Caco-2 (cell line): Measurements from ENCODE around the gene ERI2. TPM values are rescaled to one million over a fixed set of nuclear protein-coding genes. Genes with fewer than 3 reads are reported as not detected.

ENCODE experiments used
- BruUV-seq: library from RNA; stranded (reverse); fragments of 400-500 nt; replicated peaks from 2 replicates; lab custom pipeline; 2021; lab: Mats Ljungman, UMichigan
- CTCF ChIA-PET: fragments of 300-600 bp; sonication (Branson Sonifier 250); formaldehyde crosslinking; loops from one replicate; lab custom pipeline; 2022; ENCODE audit warnings: antibody characterized with exemption; lab: Charles Lee
- POLR2A ChIA-PET: fragments of 300-600 bp; sonication (Branson Sonifier 250); formaldehyde crosslinking; loops from one replicate; lab custom pipeline; 2022; ENCODE audit warnings: antibody characterized with exemption; lab: Charles Lee
- DNase-seq, 2 experiments: peaks; one replicate each; pipeline versions ENCODE4 v3.0.0 to v3.0.0-alpha.2; 2020 to 2022
- H3K27me3 ChIP-seq: replicated peaks from 2 replicates; pipeline ENCODE4 v1.6.0; 2011; ENCODE audit warnings: low read length; ENCODE audit not compliant: control insufficient read depth, insufficient read depth
- H3K36me3 ChIP-seq: 2 replicates; pipeline ENCODE4 v1.5.1; 2011; ENCODE audit warnings: low read length; ENCODE audit not compliant: control insufficient read depth, insufficient read depth
- H3K4me1 ChIP-seq: fragments of 250-450 bp; sonication (Bioruptor Pico); 2 replicates; pipeline ENCODE4 v1.5.1; 2020; ENCODE audit warnings: mild to moderate bottlenecking
- H3K4me3 ChIP-seq: 2 replicates; pipeline ENCODE4 v1.5.1; 2011; ENCODE audit warnings: low read depth, mild to moderate bottlenecking, control low read depth, low read length
- H3K9me3 ChIP-seq: fragments of 250-450 bp; sonication (Bioruptor Pico); 2 replicates; pipeline ENCODE4 v1.5.1; 2020; ENCODE audit warnings: mild to moderate bottlenecking, moderate library complexity
- H3K27ac Mint-ChIP-seq: one replicate; pipeline ENCODE4 v1.8.0; 2022; ENCODE audit warnings: mixed read lengths; ENCODE audit not compliant: unreplicated experiment
- H3K27me3 Mint-ChIP-seq: one replicate; pipeline ENCODE4 v1.8.0; 2022; ENCODE audit warnings: mixed read lengths; ENCODE audit not compliant: insufficient read depth, unreplicated experiment
- H3K36me3 Mint-ChIP-seq: one replicate; pipeline ENCODE4 v1.8.0; 2022; ENCODE audit warnings: mild to moderate bottlenecking, mixed read lengths; ENCODE audit not compliant: insufficient read depth, unreplicated experiment
- H3K4me1 Mint-ChIP-seq: one replicate; pipeline ENCODE4 v1.8.0; 2022; ENCODE audit warnings: low read depth, mixed read lengths; ENCODE audit not compliant: unreplicated experiment
- H3K4me3 Mint-ChIP-seq: one replicate; pipeline ENCODE4 v1.8.0; 2022; ENCODE audit warnings: mild to moderate bottlenecking, moderate library complexity, mixed read lengths; ENCODE audit not compliant: unreplicated experiment
- H3K9me3 Mint-ChIP-seq: one replicate; pipeline ENCODE4 v1.8.0; 2022; ENCODE audit warnings: mixed read lengths; ENCODE audit not compliant: unreplicated experiment
- intact Hi-C: fragments of 100-400 bp; cut with micrococcal nuclease; formaldehyde crosslinking; loops from one replicate; pipeline ENCODE4 v1.10.0; 2022; ENCODE audit not compliant: unreplicated experiment
- total RNA-seq: library from RNA; stranded (reverse); gene quantifications from 2 replicates; pipeline ENCODE4 v1.2.3, GENCODE V29; 2022
- TF ChIP-seq, protein P1 (sequence below), 2 experiments: fragments of 200-600 bp in 1 of 2; IDR thresholded peaks; 1 replicate in 1 of 2; 2 replicates in 1 of 2; pipeline versions ENCODE4 v1.5.1 to v1.8.0; 2011 to 2022; ENCODE audit warnings: antibody characterized with exemption in 1 of 2, control low read depth in 1 of 2, inconsistent platforms in 1 of 2, low read depth in 1 of 2, low read length in 1 of 2, mild to moderate bottlenecking in 1 of 2, moderate library complexity in 1 of 2; ENCODE audit not compliant: insufficient read depth in 1 of 2, severe bottlenecking in 1 of 2, unreplicated experiment in 1 of 2

ERI2 gene
- total RNA-seq, 1 experiment from 2014 or later: 24.6 TPM

DNA sequence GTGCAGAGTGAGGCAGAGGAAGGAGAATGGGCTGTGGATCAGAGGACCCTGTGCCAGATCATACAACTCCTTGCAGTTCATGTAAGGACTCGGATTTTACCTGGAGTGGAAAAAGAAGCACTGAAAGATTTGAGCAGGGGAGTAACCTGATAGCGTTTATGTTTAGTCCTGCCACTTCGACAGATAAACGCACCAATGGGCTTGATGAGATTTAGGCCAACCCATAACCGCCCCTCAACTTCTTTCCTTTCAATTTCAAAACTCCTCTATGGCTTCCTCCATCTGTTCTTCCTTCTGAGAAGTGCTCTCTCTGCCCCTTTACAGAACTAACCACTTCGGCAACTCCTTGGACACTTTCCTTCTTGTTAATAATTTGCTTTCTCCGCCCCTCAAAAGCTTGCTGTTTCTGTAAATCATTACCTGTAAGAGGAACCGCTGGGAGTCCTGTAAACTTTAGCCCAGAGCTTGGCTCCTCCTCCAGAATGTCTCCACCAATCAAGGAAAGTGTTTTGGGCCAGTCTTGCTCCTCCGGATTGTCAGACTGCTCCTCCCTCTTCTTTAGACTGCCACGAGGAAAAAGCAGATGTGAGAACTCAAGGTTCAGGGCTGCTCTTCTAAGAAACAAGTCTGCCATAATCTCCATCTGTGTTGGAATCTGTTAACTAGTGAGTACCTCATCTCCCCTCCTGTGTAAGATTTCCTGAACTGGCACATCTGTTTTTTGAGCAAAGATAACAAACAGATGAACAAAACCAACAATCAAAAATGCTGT is 42.6 kb downstream of the ERI2 start, which contains the start of gene ACSM3:
TSS of gene ACSM3 (plus strand) at position 554 of the 772 bp plus-strand sequence. CDS start 6,021 bp downstream, outside the sequence.
- POLR2A ChIA-PET: interaction anchor here (0.6 to 1.4 kb wide), 2 partner anchors 43 to 1180 kb away, joined by 4 to 5 read pairs; partner anchors contain the start of genes ERI2 and REXO5
- DNase-seq: peak; percentile 89 to 93
- CTCF ChIA-PET: interaction anchor here (0.6 to 1.4 kb wide), 5 partner anchors 10 to 210 kb away, joined by 3 to 6 read pairs (median 4); partner anchors contain the start of gene THUMPD1
- Histone ChIP-seq H3K4me1 (peaks cover 7% of the 10 kb centered on the region; the same call in 1 of the 2 replicates), H3K9me3 (no peaks in the 10 kb centered on the region), H3K36me3 (no peaks in the 10 kb centered on the region), H3K4me3 (peak within 1 kb of the TSS; percentile 27), H3K27me3 (no peaks in the 10 kb centered on the region)
- H3K4me1 Mint-ChIP-seq: no peaks in the 10 kb centered on the region
- H3K27me3 Mint-ChIP-seq: no peaks in the 10 kb centered on the region
- intact Hi-C loops: no loop called here
- no peaks in the 10 kb centered on the region for H3K9me3 Mint-ChIP-seq
- peak within 1 kb of the TSS; percentile 47 for H3K27ac Mint-ChIP-seq
- no TSS peak for BruUV-seq
- peaks cover 5% of the 10 kb centered on the region for H3K36me3 Mint-ChIP-seq
- H3K4me3 Mint-ChIP-seq: peak within 1 kb of the TSS; percentile 75
- TF ChIP-seq, protein P1, sequence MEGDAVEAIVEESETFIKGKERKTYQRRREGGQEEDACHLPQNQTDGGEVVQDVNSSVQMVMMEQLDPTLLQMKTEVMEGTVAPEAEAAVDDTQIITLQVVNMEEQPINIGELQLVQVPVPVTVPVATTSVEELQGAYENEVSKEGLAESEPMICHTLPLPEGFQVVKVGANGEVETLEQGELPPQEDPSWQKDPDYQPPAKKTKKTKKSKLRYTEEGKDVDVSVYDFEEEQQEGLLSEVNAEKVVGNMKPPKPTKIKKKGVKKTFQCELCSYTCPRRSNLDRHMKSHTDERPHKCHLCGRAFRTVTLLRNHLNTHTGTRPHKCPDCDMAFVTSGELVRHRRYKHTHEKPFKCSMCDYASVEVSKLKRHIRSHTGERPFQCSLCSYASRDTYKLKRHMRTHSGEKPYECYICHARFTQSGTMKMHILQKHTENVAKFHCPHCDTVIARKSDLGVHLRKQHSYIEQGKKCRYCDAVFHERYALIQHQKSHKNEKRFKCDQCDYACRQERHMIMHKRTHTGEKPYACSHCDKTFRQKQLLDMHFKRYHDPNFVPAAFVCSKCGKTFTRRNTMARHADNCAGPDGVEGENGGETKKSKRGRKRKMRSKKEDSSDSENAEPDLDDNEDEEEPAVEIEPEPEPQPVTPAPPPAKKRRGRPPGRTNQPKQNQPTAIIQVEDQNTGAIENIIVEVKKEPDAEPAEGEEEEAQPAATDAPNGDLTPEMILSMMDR (IDR thresholded peaks at IDR 0.05; ENCODE audit: insufficient read depth in 1 of 2, low read depth in 1 of 2, low read length in 1 of 2, severe bottlenecking in 1 of 2, unreplicated experiment in 1 of 2): no peak

DNA sequence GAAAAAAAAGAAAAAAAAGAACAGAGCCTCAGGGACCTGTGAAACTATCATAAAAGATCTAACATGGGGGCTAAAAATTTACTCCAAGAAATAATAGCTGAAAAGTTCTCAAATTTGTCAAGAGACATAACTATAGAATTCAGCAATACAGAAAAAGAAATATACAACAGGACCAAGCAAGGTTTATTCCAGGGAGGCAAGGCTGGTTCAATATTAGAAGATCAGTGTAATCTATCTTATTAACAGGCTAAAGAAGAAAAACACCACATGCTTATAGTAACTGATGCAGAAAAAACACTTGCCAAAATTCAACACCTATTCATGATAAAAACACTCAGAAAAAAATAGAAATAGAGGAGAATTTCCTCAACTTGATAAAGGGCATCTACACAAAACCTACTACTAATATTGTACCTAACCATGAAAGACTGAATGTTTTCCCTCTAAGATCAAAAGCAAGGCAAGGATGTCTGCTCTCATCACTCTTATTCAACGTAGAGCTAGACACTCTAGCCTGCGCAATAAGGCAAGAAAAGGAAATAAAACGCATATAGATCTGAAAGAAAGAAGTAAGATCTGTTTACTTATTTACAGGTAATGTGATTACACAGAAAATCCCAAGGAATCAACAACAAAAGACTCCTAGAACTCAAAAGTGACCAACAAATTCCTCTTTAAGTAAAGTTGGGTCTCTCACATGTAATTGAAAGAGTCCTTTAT is 43.7 kb downstream of the ERI2 start:
- no peaks in the 10 kb centered on the region for H3K9me3 Mint-ChIP-seq
- intact Hi-C loops: no loop called here
- H3K4me3 ChIP-seq: no peak overlapping the region
- H3K4me1 Mint-ChIP-seq: no peaks in the 10 kb centered on the region
- no peak for DNase-seq
- H3K27me3 Mint-ChIP-seq: no peaks in the 10 kb centered on the region
- H3K4me1 ChIP-seq: peaks cover 7% of the 10 kb centered on the region; the same call in 1 of the 2 replicates
- no TSS peak for BruUV-seq
- ChIA-PET POLR2A (no interaction called here), CTCF (no interaction called here)
- H3K4me3 Mint-ChIP-seq: peak overlapping the region; percentile 75
- peaks cover 5% of the 10 kb centered on the region for H3K36me3 Mint-ChIP-seq
- TF ChIP-seq, protein P1 (IDR thresholded peaks at IDR 0.05; ENCODE audit: insufficient read depth in 1 of 2, low read depth in 1 of 2, low read length in 1 of 2, severe bottlenecking in 1 of 2, unreplicated experiment in 1 of 2): no peak
- peak overlapping the region; percentile 47 for H3K27ac Mint-ChIP-seq
- H3K9me3 ChIP-seq: no peaks in the 10 kb centered on the region
- no peaks in the 10 kb centered on the region for H3K36me3 ChIP-seq
- no peaks in the 10 kb centered on the region for H3K27me3 ChIP-seq

DNA sequence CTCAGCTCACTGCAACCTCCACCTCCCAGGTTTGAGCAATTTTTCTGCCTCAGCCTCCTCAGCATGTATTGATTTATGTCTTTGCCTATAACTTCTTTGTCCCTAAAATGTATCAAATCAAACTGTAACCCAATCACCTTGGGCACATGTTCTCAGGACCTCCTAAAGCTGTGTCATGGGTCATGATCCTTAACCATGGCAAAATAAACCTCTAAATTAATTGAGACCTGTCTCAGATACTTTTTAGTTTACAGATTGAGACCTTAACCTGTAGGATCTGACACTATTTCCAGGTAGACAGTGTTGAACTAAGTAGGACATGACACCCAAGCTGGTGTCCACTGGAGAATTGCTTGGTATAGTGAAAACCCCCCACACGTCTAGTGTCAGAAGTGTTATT is 45.1 kb downstream of the ERI2 start:
- Mint-ChIP-seq H3K4me3 (no peak overlapping the region), H3K9me3 (no peaks in the 10 kb centered on the region), H3K4me1 (no peaks in the 10 kb centered on the region), H3K36me3 (peaks cover 5% of the 10 kb centered on the region), H3K27me3 (no peaks in the 10 kb centered on the region), H3K27ac (no peak overlapping the region)
- CTCF ChIA-PET: no interaction called here
- Histone ChIP-seq H3K36me3 (no peaks in the 10 kb centered on the region), H3K27me3 (no peaks in the 10 kb centered on the region), H3K4me1 (peaks cover 7% of the 10 kb centered on the region; the same call in 1 of the 2 replicates), H3K4me3 (no peak overlapping the region), H3K9me3 (no peaks in the 10 kb centered on the region)
- intact Hi-C loops: no loop called here
- POLR2A ChIA-PET: no interaction called here
- BruUV-seq: no TSS peak
- TF ChIP-seq, protein P1 (IDR thresholded peaks at IDR 0.05; ENCODE audit: insufficient read depth in 1 of 2, low read depth in 1 of 2, low read length in 1 of 2, severe bottlenecking in 1 of 2, unreplicated experiment in 1 of 2): no peak
- no peak for DNase-seq
